GM18951 (cell line): Measurements from ENCODE around the gene PPCS.

ENCODE experiments used
- POLR2A ChIP-seq: IDR thresholded peaks from 4 replicates; pipeline ENCODE4 v1.6.1; 2011; ENCODE audit warnings: mild to moderate bottlenecking; ENCODE audit not compliant: insufficient read length, insufficient read depth; ENCODE audit errors: extremely low read depth
- in situ Hi-C: fragments of 300-500 bp; cut with MboI; formaldehyde crosslinking; loops from one replicate; pipeline ENCODE4 v1.12.0; 2022; ENCODE audit warnings: low sequenced_read_pairs, mixed read lengths, inconsistent platforms; ENCODE audit not compliant: unreplicated experiment

PPCS gene

GRCh38 chr1:42430286-42431135 is 25.8 kb upstream of the PPCS start:
- in situ Hi-C loops, result no loop called here
- no peak for TF ChIP-seq POLR2A

- in situ Hi-C loops, result no loop called here
- no peak for TF ChIP-seq POLR2A
Observed at GRCh38 chr1:42431514-42431913, 24.8 kb upstream of the PPCS start.

- in situ Hi-C loops, result no loop called here
- no peak for TF ChIP-seq POLR2A
Observed at GRCh38 chr1:42432714-42433113, 23.6 kb upstream of the PPCS start.

- TF ChIP-seq POLR2A, result no peak
- in situ Hi-C loops, result no loop called here
Observed at GRCh38 chr1:42433369-42433768, 23.0 kb upstream of the PPCS start.

GRCh38 chr1:42434340-42434739 is 22.0 kb upstream of the PPCS start:
- in situ Hi-C loops, result no loop called here
- no peak for TF ChIP-seq POLR2A

GRCh38 chr1:42439940-42440339 is 16.4 kb upstream of the PPCS start:
- TF ChIP-seq POLR2A, result no peak
- in situ Hi-C loops, result no loop called here

- in situ Hi-C loops, result no loop called here
Observed at GRCh38 chr1:42442662-42443061, 13.7 kb upstream of the PPCS start.

GRCh38 chr1:42449256-42449655 is 7.1 kb upstream of the PPCS start:
- in situ Hi-C loops, result no loop called here
- TF ChIP-seq POLR2A, result no peak

More at GRCh38 chr1:42442662-42443061, 13.7 kb upstream of the PPCS start:
- TF ChIP-seq POLR2A, result no peak

GRCh38 chr1:42450061-42450460 is 6.3 kb upstream of the PPCS start:
- no peak for TF ChIP-seq POLR2A
- in situ Hi-C loops, result no loop called here

- no peak for TF ChIP-seq POLR2A
Observed at GRCh38 chr1:42453386-42453785, 3.0 kb upstream of the PPCS start.

GRCh38 chr1:42454403-42454802 is 1.9 kb upstream of the PPCS start:
- in situ Hi-C loops, result no loop called here
- TF ChIP-seq POLR2A, result no peak

More at GRCh38 chr1:42453386-42453785, 3.0 kb upstream of the PPCS start:
- in situ Hi-C loops, result no loop called here

- in situ Hi-C loops, result no loop called here
- peak; percentile 0 for TF ChIP-seq POLR2A
Observed at GRCh38 chr1:42456754-42457089, 379 bp downstream of the PPCS start.

GRCh38 chr1:42461196-42461595 is 4.9 kb downstream of the PPCS start:
- TF ChIP-seq POLR2A, result no peak
- in situ Hi-C loops, result no loop called here
